ENCODE results near the gene PACRG.

DNA sequence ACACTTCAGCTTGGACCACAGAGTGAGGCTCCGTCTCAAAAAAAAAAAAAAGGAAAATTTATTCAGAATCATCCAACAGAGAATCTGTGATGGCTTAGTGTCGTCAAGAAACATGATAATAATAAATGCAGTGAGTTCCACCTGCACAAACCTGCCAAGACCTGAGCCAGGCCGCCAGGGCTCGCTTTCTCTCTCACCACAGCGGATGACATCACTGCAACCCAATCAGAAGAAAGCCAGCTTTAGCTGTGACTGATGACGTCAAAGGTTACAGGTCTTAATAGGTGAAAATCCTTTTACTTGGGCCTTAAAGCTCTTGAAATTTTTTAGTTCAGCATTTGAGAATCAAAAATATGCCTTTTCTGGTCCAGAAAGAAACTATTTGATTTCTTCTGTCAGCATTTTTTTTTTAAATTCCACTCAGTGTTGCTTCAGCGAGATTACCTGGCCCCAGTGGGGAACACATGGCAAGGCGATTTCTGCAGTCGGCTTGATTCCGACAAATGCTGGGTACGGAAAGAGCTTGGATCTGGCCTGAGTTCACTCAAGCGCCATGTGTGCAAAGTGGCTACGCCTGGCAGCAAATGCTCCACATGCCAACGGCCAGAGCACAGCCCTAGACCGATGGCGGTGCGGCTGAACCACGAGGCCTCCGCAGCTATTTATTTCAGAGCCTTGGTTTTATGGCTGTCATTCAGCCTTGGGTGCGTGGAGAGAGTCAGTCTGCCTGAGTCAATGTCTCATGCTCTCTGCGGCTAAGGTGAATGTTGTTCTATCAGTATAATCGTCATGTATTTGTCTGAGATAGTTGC is 581.1 kb downstream of the PACRG start:
- no peak for TF ChIP-seq POLR2AphosphoS5 (IDR thresholded peaks at IDR 0.05; ENCODE audit: low read depth, low read length)
- no peak for TF ChIP-seq SIN3A (IDR thresholded peaks at IDR 0.05; ENCODE audit: borderline replicate concordance, insufficient read depth, low read length)
- TF ChIP-seq, protein P1, sequence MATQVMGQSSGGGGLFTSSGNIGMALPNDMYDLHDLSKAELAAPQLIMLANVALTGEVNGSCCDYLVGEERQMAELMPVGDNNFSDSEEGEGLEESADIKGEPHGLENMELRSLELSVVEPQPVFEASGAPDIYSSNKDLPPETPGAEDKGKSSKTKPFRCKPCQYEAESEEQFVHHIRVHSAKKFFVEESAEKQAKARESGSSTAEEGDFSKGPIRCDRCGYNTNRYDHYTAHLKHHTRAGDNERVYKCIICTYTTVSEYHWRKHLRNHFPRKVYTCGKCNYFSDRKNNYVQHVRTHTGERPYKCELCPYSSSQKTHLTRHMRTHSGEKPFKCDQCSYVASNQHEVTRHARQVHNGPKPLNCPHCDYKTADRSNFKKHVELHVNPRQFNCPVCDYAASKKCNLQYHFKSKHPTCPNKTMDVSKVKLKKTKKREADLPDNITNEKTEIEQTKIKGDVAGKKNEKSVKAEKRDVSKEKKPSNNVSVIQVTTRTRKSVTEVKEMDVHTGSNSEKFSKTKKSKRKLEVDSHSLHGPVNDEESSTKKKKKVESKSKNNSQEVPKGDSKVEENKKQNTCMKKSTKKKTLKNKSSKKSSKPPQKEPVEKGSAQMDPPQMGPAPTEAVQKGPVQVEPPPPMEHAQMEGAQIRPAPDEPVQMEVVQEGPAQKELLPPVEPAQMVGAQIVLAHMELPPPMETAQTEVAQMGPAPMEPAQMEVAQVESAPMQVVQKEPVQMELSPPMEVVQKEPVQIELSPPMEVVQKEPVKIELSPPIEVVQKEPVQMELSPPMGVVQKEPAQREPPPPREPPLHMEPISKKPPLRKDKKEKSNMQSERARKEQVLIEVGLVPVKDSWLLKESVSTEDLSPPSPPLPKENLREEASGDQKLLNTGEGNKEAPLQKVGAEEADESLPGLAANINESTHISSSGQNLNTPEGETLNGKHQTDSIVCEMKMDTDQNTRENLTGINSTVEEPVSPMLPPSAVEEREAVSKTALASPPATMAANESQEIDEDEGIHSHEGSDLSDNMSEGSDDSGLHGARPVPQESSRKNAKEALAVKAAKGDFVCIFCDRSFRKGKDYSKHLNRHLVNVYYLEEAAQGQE (IDR thresholded peaks at IDR 0.05; ENCODE audit: insufficient read depth in 1 of 2, low read depth in 2 of 2, low read length in 2 of 2): no peak
